Progenitor cell of endocrine pancreas (in vitro differentiated cells): ENCODE measurements around the gene TRIM37. TPM values are rescaled to one million over a fixed set of nuclear protein-coding genes. Genes with fewer than 3 reads are reported as not detected.
"Not testable (repeated sequence)": the region's sequence is repeated elsewhere in the genome, so short reads cannot be mapped to it uniquely, and the experiment has no call there.

Source experiments
- DNase-seq: peaks from one replicate; pipeline ENCODE4 v3.0.0; 2021; ENCODE audit warnings: low spot score; ENCODE audit not compliant: unreplicated experiment
- H3K27ac Mint-ChIP-seq: 2 replicates; pipeline ENCODE4 v1.8.0; 2021; ENCODE audit warnings: mild to moderate bottlenecking, moderate library complexity, mixed read lengths
- H3K27me3 Mint-ChIP-seq: 2 replicates; pipeline ENCODE4 v1.8.0; 2021; ENCODE audit warnings: mixed read lengths
- H3K36me3 Mint-ChIP-seq: 2 replicates; pipeline ENCODE4 v1.8.0; 2022; ENCODE audit warnings: mixed read lengths; ENCODE audit not compliant: insufficient read depth
- H3K4me1 Mint-ChIP-seq: 2 replicates; pipeline ENCODE4 v1.8.0; 2021; ENCODE audit warnings: low read depth, mixed read lengths
- H3K4me3 Mint-ChIP-seq: 2 replicates; pipeline ENCODE4 v1.8.0; 2021; ENCODE audit warnings: low read depth, mild to moderate bottlenecking, moderate library complexity, mixed read lengths
- H3K9me3 Mint-ChIP-seq: 2 replicates; pipeline ENCODE4 v1.8.0; 2021; ENCODE audit warnings: low read depth, mixed read lengths
- CTCF ChIP-seq: fragments of 200-600 bp; sonication (generic); IDR thresholded peaks from one replicate; pipeline ENCODE4 v1.5.0; 2021; ENCODE audit warnings: antibody characterized with exemption, mild to moderate bottlenecking; ENCODE audit not compliant: unreplicated experiment
- total RNA-seq: library from RNA; stranded (reverse); gene quantifications from 2 replicates; pipeline ENCODE4 v1.2.1, GENCODE V29; 2021

TRIM37 gene
- total RNA-seq, 1 donor from 2014 or later = 25.9 TPM

- no peaks in the 10 kb centered on the region for H3K36me3 Mint-ChIP-seq
- no peak overlapping the region for H3K27ac Mint-ChIP-seq
- no peaks in the 10 kb centered on the region for H3K27me3 Mint-ChIP-seq
- H3K4me3 Mint-ChIP-seq = no peak overlapping the region
- no peak for DNase-seq
- TF ChIP-seq CTCF = no peak
- no peaks in the 10 kb centered on the region for H3K9me3 Mint-ChIP-seq
- H3K4me1 Mint-ChIP-seq = no peaks in the 10 kb centered on the region
Measured at GRCh38 chr17:58968426-58969061, 138.1 kb downstream of the TRIM37 start.

GRCh38 chr17:58966208-58966607, 140.5 kb downstream of the TRIM37 start:
- H3K4me3 Mint-ChIP-seq = no peak overlapping the region
- no peaks in the 10 kb centered on the region for H3K4me1 Mint-ChIP-seq
- no peak overlapping the region for H3K27ac Mint-ChIP-seq
- H3K27me3 Mint-ChIP-seq = no peaks in the 10 kb centered on the region
- H3K36me3 Mint-ChIP-seq = no peaks in the 10 kb centered on the region
- no peaks in the 10 kb centered on the region for H3K9me3 Mint-ChIP-seq
- TF ChIP-seq CTCF = no peak
- DNase-seq = no peak

- H3K27ac Mint-ChIP-seq = no peak overlapping the region
- H3K4me3 Mint-ChIP-seq = no peak overlapping the region
- no peak for TF ChIP-seq CTCF
- H3K27me3 Mint-ChIP-seq = no peaks in the 10 kb centered on the region
- H3K36me3 Mint-ChIP-seq = no peaks in the 10 kb centered on the region
- no peaks in the 10 kb centered on the region for H3K9me3 Mint-ChIP-seq
- no peak for DNase-seq
- no peaks in the 10 kb centered on the region for H3K4me1 Mint-ChIP-seq
Measured at GRCh38 chr17:58965221-58965620, 141.5 kb downstream of the TRIM37 start.

- DNase-seq = no peak
- Mint-ChIP-seq H3K27me3 (no peaks in the 10 kb centered on the region), H3K9me3 (no peaks in the 10 kb centered on the region), H3K4me1 (peaks cover 5% of the 10 kb centered on the region), H3K27ac (no peak overlapping the region), H3K36me3 (no peaks in the 10 kb centered on the region), H3K4me3 (no peak overlapping the region)
- no peak for TF ChIP-seq CTCF
Measured at GRCh38 chr17:58960068-58960467, 146.6 kb downstream of the TRIM37 start.

DNA sequence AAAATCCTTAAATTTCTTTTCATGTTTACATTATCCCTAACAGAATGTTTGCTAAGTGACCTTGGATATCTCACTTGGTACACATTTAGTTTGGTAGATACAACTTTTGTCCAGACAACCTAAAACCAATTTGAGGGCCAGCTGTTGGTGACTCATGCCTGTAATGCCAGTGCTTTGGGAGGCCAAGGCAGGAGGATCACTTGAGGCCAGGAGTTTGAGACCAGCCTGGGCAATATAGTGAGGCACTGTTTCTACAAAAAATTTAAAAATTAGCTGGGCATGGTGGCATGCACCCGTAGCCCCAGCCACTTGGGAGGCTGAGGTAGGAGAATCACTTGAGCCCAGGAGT, 149.0 kb downstream of the TRIM37 start:
- H3K36me3 Mint-ChIP-seq, H3K4me1 Mint-ChIP-seq, H3K9me3 Mint-ChIP-seq, H3K27ac Mint-ChIP-seq, H3K27me3 Mint-ChIP-seq, H3K4me3 Mint-ChIP-seq, DNase-seq: not testable (repeated sequence)

DNA sequence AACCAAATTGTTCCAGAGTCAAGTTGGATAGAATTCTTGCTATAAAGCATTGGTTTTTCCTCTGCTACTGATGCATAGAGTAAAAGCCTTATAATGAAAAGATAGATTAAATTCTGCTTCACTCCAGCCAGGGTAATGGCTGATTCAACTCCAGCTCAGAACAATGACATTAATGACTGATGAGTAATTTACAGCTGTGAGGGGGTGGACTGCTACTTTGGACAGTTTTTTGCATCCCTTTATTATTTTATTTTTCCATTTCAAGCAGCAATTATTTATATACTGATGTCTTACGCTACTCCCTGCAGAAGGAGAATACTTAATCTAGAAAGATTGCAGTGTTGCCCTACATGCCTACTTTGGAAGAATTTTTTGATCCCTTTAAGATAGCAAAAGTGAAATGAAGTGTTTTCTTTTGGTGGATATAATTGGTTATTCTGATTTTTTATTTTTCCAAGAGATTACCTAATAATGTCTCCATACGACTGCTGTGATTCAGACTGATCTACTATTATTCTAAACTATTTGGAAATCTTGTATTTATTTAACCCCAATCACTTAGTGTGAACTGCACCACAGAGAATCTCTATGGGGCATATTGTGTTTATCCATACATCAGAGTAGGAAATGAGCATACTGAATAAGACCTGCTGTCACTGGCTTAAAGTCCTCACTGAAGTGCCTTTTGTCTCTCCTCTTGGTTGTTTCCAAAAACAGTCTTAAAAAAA, 149.5 kb downstream of the TRIM37 start:
- no peak overlapping the region for H3K4me3 Mint-ChIP-seq

DNA sequence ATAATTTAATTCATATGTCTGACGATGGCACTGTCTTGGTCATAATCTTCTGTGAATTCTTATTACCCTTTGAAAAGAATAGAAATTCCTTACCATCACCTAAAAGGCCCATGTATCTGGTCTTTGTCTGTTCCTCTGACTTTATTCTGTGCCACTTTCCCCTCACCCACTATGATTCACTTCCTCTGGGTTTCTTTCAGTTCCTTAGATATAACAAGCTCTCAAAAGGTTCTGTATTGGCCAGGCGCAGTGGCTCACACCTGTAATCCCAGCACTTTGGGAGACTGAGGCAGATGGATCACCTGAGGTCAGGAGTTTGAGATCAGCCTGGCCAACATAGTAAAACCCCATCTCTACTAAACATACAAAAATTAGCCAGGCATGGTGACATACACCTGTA, 152.3 kb downstream of the TRIM37 start:
- H3K4me3 Mint-ChIP-seq, H3K36me3 Mint-ChIP-seq, H3K4me1 Mint-ChIP-seq, H3K27ac Mint-ChIP-seq, H3K27me3 Mint-ChIP-seq, DNase-seq: not testable (repeated sequence)
- peaks cover 14% of the 10 kb centered on the region for H3K9me3 Mint-ChIP-seq

More for the DNA sequence above, 149.5 kb downstream of the TRIM37 start:
- no peak for TF ChIP-seq CTCF
- no peaks in the 10 kb centered on the region for H3K36me3 Mint-ChIP-seq
- H3K27me3 Mint-ChIP-seq = no peaks in the 10 kb centered on the region
- peaks cover 5% of the 10 kb centered on the region for H3K4me1 Mint-ChIP-seq
- no peaks in the 10 kb centered on the region for H3K9me3 Mint-ChIP-seq
- DNase-seq = no peak
- no peak overlapping the region for H3K27ac Mint-ChIP-seq
